Ascending aorta (tissue), 2 donors: ENCODE data around the gene NPR3. TPM values are rescaled to one million over a fixed set of nuclear protein-coding genes. Genes with fewer than 3 reads are reported as not detected.
A peak's percentile ranks its signal among the peaks of the same experiment; 100 is the strongest.

Source experiments
- DNase-seq, 2 donors: peaks; one replicate each; pipeline ENCODE4 v3.0.0-alpha.2; 2019; ENCODE audit warnings: low spot score in 2 of 2
- H3K27ac ChIP-seq, 2 donors: fragments of 200-600 bp; sonication (generic); one replicate each; pipeline ENCODE4 v1.5.1; 2016 to 2017; ENCODE audit warnings: mild to moderate bottlenecking in 1 of 2
- H3K27me3 ChIP-seq: fragments of 200-600 bp; sonication (generic); one replicate; pipeline ENCODE4 v1.5.1; 2017
- H3K36me3 ChIP-seq, 2 donors: fragments of 200-600 bp; sonication (generic); one replicate each; pipeline ENCODE4 v1.5.1; 2016
- H3K4me1 ChIP-seq, 2 donors: fragments of 200-600 bp; sonication (generic); one replicate each; pipeline ENCODE4 v1.5.1; 2016 to 2017; ENCODE audit warnings: mild to moderate bottlenecking in 1 of 2
- H3K4me3 ChIP-seq, 2 donors: fragments of 200-600 bp; sonication (generic); one replicate each; pipeline ENCODE4 v1.5.1; 2016 to 2017; ENCODE audit warnings: mild to moderate bottlenecking in 1 of 2
- H3K9me3 ChIP-seq, 2 donors: fragments of 200-600 bp; sonication (generic); one replicate each; pipeline ENCODE4 v1.5.1; 2016
- CTCF ChIP-seq, 3 experiments: fragments of 200-600 bp in 2 of 3; fragments of 450-650 bp in 1 of 3; sonication (generic) in 2 of 3; IDR thresholded peaks; one replicate each; pipeline ENCODE4 v1.5.1; 2016 to 2019; ENCODE audit warnings: antibody characterized with exemption in 3 of 3, mild to moderate bottlenecking in 1 of 3, moderate library complexity in 1 of 3
- intact Hi-C: fragments of 100-400 bp; cut with DNase I; formaldehyde crosslinking; loops from one replicate; pipeline ENCODE4 v1.15.1; 2023
- total RNA-seq: library from RNA; depleted of rRNA; stranded (reverse); fragments of >200 nt; gene quantifications from one replicate; pipeline ENCODE4 v1.1.0, GENCODE V29; 2016

The NPR3 gene
- total RNA-seq, 1 donor from 2014 or later: 3.5 TPM

- intact Hi-C loops: loop anchor here (2.0 to 5.0 kb wide), 3 partner anchors 99 to 710 kb away; no protein-coding TSS in a partner anchor
- no peaks in the 10 kb centered on the region for H3K36me3 ChIP-seq
- H3K9me3 ChIP-seq: no peaks in the 10 kb centered on the region
- peak in 1 of 2 donors; percentile 76 for DNase-seq
- H3K27me3 ChIP-seq: no peaks in the 10 kb centered on the region
- peak overlapping the region; percentile 71 to 85 for H3K4me3 ChIP-seq
- H3K27ac ChIP-seq: peak overlapping the region; percentile 94 to 97
- peaks cover 4 to 5% of the 10 kb centered on the region in 2 donors for H3K4me1 ChIP-seq
- no peak for TF ChIP-seq CTCF (IDR thresholded peaks at IDR 0.05)
These were observed 760 bp downstream of the NPR3 start for GRCh38 chr5:32711681-32712480.

GRCh38 chr5:32712481-32713360 lies 1.6 kb downstream of the NPR3 start:
- no peak for DNase-seq
- peaks cover 0 to 2% of the 10 kb centered on the region in 2 donors for H3K9me3 ChIP-seq
- peak overlapping the region; percentile 71 to 85 for H3K4me3 ChIP-seq
- peak overlapping the region; percentile 94 to 97 for H3K27ac ChIP-seq
- intact Hi-C loops: loop anchor here (5.0 kb wide), 2 partner anchors 470 to 710 kb away; no protein-coding TSS in a partner anchor
- peak in 1 of 3 experiments; percentile 26 for TF ChIP-seq CTCF (IDR thresholded peaks at IDR 0.05)
- H3K27me3 ChIP-seq: no peaks in the 10 kb centered on the region
- H3K4me1 ChIP-seq: peaks cover 0 to 4% of the 10 kb centered on the region in 2 donors
- no peaks in the 10 kb centered on the region for H3K36me3 ChIP-seq

GRCh38 chr5:32713361-32713769 lies 2.2 kb downstream of the NPR3 start:
- peak overlapping the region; percentile 94 to 97 for H3K27ac ChIP-seq
- peak overlapping the region; percentile 71 to 85 for H3K4me3 ChIP-seq
- no peaks in the 10 kb centered on the region for H3K27me3 ChIP-seq
- no peak for DNase-seq
- no peak for TF ChIP-seq CTCF (IDR thresholded peaks at IDR 0.05)
- no peaks in the 10 kb centered on the region for H3K36me3 ChIP-seq
- peaks cover 0 to 4% of the 10 kb centered on the region in 2 donors for H3K4me1 ChIP-seq
- peaks cover 0 to 8% of the 10 kb centered on the region in 2 donors for H3K9me3 ChIP-seq
- intact Hi-C loops: loop anchor here (5.0 kb wide), 2 partner anchors 469 to 709 kb away; no protein-coding TSS in a partner anchor

- peak in 1 of 2 donors; percentile 71 for DNase-seq
- TF ChIP-seq CTCF (IDR thresholded peaks at IDR 0.05): no peak
- intact Hi-C loops: loop anchor here (5.0 kb wide), 2 partner anchors 468 to 708 kb away; no protein-coding TSS in a partner anchor
- Histone ChIP-seq H3K4me1 (peaks cover 0 to 4% of the 10 kb centered on the region in 2 donors), H3K27ac (peak overlapping the region; percentile 94 to 97), H3K27me3 (no peaks in the 10 kb centered on the region), H3K36me3 (no peaks in the 10 kb centered on the region), H3K4me3 (peak overlapping the region; percentile 71 to 85), H3K9me3 (peaks cover 0 to 9% of the 10 kb centered on the region in 2 donors)
These were observed 2.8 kb downstream of the NPR3 start for GRCh38 chr5:32713770-32714381.

- intact Hi-C loops: loop anchor here (5.0 kb wide), 2 partner anchors 467 to 707 kb away; no protein-coding TSS in a partner anchor
- TF ChIP-seq CTCF (IDR thresholded peaks at IDR 0.05): no peak
- Histone ChIP-seq H3K4me1 (peaks cover 0 to 4% of the 10 kb centered on the region in 2 donors), H3K36me3 (no peaks in the 10 kb centered on the region), H3K27ac (peak overlapping the region; percentile 94 to 97), H3K9me3 (peaks cover 0 to 19% of the 10 kb centered on the region in 2 donors), H3K27me3 (no peaks in the 10 kb centered on the region), H3K4me3 (peak overlapping the region; percentile 71 to 85)
- no peak for DNase-seq
These were observed 3.7 kb downstream of the NPR3 start for GRCh38 chr5:32714836-32715235.
